Peyer's patch (tissue), 4 donors: ENCODE results near the gene RBMXL2.

ENCODE experiments used
- POLR2A ChIP-seq, 2 donors: fragments of 450-650 bp; IDR thresholded peaks; one replicate each; pipeline ENCODE4 v1.5.1; 2017; ENCODE audit warnings: antibody characterized with exemption in 2 of 2, mild to moderate bottlenecking in 2 of 2, moderate library complexity in 2 of 2
- TF ChIP-seq, protein P1 (sequence below), 6 experiments: fragments of 450-650 bp in 4 of 6; fragments of 200-600 bp in 2 of 6; sonication (generic) in 1 of 6; IDR thresholded peaks; one replicate each; pipeline ENCODE4 v1.5.1; 2017 to 2019; ENCODE audit warnings: antibody characterized with exemption in 6 of 6, mild to moderate bottlenecking in 3 of 6, moderate library complexity in 1 of 6

DNA sequence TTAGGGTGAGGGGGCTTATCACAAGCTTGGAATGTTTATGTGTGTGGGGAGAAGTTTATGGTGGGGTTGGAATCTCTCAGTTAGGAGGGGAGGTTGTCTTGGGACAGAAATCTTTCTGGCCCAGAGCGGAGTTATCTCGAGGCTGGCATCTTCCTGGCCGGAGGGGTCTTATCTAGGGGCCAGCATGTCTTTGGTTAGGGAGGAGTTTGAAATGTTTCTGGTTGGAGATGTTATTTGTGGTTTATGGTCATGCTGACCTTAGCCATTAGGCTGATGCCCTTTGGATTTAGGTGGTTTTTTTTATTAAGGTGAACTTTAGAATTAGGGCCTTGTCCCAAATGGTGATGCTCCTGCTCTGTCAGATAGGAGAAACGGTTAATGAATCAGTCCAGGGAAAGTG is 7.9 kb upstream of the RBMXL2 start:
- TF ChIP-seq, protein P1, sequence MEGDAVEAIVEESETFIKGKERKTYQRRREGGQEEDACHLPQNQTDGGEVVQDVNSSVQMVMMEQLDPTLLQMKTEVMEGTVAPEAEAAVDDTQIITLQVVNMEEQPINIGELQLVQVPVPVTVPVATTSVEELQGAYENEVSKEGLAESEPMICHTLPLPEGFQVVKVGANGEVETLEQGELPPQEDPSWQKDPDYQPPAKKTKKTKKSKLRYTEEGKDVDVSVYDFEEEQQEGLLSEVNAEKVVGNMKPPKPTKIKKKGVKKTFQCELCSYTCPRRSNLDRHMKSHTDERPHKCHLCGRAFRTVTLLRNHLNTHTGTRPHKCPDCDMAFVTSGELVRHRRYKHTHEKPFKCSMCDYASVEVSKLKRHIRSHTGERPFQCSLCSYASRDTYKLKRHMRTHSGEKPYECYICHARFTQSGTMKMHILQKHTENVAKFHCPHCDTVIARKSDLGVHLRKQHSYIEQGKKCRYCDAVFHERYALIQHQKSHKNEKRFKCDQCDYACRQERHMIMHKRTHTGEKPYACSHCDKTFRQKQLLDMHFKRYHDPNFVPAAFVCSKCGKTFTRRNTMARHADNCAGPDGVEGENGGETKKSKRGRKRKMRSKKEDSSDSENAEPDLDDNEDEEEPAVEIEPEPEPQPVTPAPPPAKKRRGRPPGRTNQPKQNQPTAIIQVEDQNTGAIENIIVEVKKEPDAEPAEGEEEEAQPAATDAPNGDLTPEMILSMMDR (IDR thresholded peaks at IDR 0.05), result no peak
- no peak for TF ChIP-seq POLR2A (IDR thresholded peaks at IDR 0.05)
